ENCODE results near the gene EMC10. TPM values are rescaled to one million over a fixed set of nuclear protein-coding genes. Genes with fewer than 3 reads are reported as not detected.

EMC10 gene
- total and polyA plus RNA-seq, 2 of the 4 experiments (the other 2 are of a cell fraction) = 11.3 to 90.9 TPM

GRCh38 chr19:50475101-50475568 lies 1.2 kb upstream of the EMC10 start:
- CTCF ChIA-PET = no interaction called here
- in situ Hi-C loops (cut with MboI; ENCODE audit: low sequenced_read_pairs) (no loop called here), intact Hi-C loops (cut with micrococcal nuclease) (loop anchor here (5.0 kb wide), 1 partner anchor 108 kb away; the partner anchor contains the start of gene NAPSA)

More at GRCh38 chr19:50475101-50475568, 1.2 kb upstream of the EMC10 start:
- no peak overlapping the region for H3K23ac ChIP-seq (ENCODE audit: low read depth, low read length)
- no peak overlapping the region for H2AFZ ChIP-seq (replicated peaks; ENCODE audit: low read length, poor library complexity)
- H3K56ac ChIP-seq (ENCODE audit: extremely low read depth, insufficient read depth, low read length) = no peak overlapping the region
- H3K36me3 ChIP-seq (ENCODE audit: control insufficient read depth, insufficient read depth, low read length) = peaks cover 12% of the 10 kb centered on the region; the same call in 1 of the 2 replicates
- H3K4me2 ChIP-seq (ENCODE audit: low read depth, low read length) = no peak overlapping the region
- H3K9me1 ChIP-seq (ENCODE audit: insufficient read depth, low read length) = peaks cover 5% of the 10 kb centered on the region; the same call in 1 of the 2 replicates
- peaks cover 16 to 27% of the 10 kb centered on the region in 2 experiments for H3K79me1 ChIP-seq (ENCODE audit: low read depth in 1 of 2, low read length in 2 of 2)
- peaks cover 12% of the 10 kb centered on the region for H4K20me1 ChIP-seq (ENCODE audit: insufficient read depth, low read length)
- H2AK5ac ChIP-seq (ENCODE audit: low read depth, low read length) = no peak overlapping the region
- DNase-seq (no peak), ATAC-seq (ENCODE audit: low read depth) (no peak)
- H2BK5ac ChIP-seq (ENCODE audit: low read depth, low read length, poor library complexity, severe bottlenecking) = no peak overlapping the region
- no peak overlapping the region for H2BK120ac ChIP-seq (ENCODE audit: low read depth, low read length)
- BruUV-seq (replicated peaks) = no TSS peak
- POLR2A ChIA-PET (ENCODE audit: unreplicated experiment) = no interaction called here
- no peak overlapping the region for H3K4ac ChIP-seq (ENCODE audit: low read depth, low read length)
- H3K4me3 ChIP-seq (ENCODE audit: insufficient read depth, low read depth, low read length) = no peak overlapping the region
- no peak for TF ChIP-seq CEBPB (IDR thresholded peaks at IDR 0.05; ENCODE audit: low read depth, low read length)
- TF ChIP-seq MXI1 (IDR thresholded peaks at IDR 0.05; ENCODE audit: borderline replicate concordance, low read depth, low read length) = no peak
- TF ChIP-seq MAFK (IDR thresholded peaks at IDR 0.05; ENCODE audit: low read depth, low read length) = no peak
- no peak for TF ChIP-seq FOS (IDR thresholded peaks at IDR 0.05; ENCODE audit: low read depth, low read length)
- no peak for TF ChIP-seq SMC3 (IDR thresholded peaks at IDR 0.05; ENCODE audit: low read depth, low read length)
- no peak for TF ChIP-seq NFE2L2 (IDR thresholded peaks at IDR 0.05; ENCODE audit: low read depth, low read length)
- TF ChIP-seq POLR2A (IDR thresholded peaks at IDR 0.05; ENCODE audit: low read depth, low read length) = no peak
- TF ChIP-seq, protein P1, sequence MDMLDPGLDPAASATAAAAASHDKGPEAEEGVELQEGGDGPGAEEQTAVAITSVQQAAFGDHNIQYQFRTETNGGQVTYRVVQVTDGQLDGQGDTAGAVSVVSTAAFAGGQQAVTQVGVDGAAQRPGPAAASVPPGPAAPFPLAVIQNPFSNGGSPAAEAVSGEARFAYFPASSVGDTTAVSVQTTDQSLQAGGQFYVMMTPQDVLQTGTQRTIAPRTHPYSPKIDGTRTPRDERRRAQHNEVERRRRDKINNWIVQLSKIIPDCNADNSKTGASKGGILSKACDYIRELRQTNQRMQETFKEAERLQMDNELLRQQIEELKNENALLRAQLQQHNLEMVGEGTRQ (IDR thresholded peaks at IDR 0.05; ENCODE audit: low read depth, low read length) = no peak
- TF ChIP-seq RFX5 (IDR thresholded peaks at IDR 0.05; ENCODE audit: low read depth, low read length) = no peak
- no peak for TF ChIP-seq CHD1 (IDR thresholded peaks at IDR 0.05; ENCODE audit: low read depth, low read length)
- TF ChIP-seq RCOR1 (IDR thresholded peaks at IDR 0.05; ENCODE audit: insufficient replicate concordance, low read length) = no peak
- no peak for TF ChIP-seq RAD21 (IDR thresholded peaks at IDR 0.05; ENCODE audit: low read length)
- TF ChIP-seq MAZ (IDR thresholded peaks at IDR 0.05; ENCODE audit: borderline replicate concordance, low read depth, low read length) = no peak
- TF ChIP-seq BHLHE40 (IDR thresholded peaks at IDR 0.05; ENCODE audit: low read depth, low read length) = no peak
- TF ChIP-seq, protein P2, sequence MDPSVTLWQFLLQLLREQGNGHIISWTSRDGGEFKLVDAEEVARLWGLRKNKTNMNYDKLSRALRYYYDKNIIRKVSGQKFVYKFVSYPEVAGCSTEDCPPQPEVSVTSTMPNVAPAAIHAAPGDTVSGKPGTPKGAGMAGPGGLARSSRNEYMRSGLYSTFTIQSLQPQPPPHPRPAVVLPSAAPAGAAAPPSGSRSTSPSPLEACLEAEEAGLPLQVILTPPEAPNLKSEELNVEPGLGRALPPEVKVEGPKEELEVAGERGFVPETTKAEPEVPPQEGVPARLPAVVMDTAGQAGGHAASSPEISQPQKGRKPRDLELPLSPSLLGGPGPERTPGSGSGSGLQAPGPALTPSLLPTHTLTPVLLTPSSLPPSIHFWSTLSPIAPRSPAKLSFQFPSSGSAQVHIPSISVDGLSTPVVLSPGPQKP (IDR thresholded peaks at IDR 0.05; ENCODE audit: borderline replicate concordance, low read depth, low read length) = no peak
- TF ChIP-seq, protein P3, sequence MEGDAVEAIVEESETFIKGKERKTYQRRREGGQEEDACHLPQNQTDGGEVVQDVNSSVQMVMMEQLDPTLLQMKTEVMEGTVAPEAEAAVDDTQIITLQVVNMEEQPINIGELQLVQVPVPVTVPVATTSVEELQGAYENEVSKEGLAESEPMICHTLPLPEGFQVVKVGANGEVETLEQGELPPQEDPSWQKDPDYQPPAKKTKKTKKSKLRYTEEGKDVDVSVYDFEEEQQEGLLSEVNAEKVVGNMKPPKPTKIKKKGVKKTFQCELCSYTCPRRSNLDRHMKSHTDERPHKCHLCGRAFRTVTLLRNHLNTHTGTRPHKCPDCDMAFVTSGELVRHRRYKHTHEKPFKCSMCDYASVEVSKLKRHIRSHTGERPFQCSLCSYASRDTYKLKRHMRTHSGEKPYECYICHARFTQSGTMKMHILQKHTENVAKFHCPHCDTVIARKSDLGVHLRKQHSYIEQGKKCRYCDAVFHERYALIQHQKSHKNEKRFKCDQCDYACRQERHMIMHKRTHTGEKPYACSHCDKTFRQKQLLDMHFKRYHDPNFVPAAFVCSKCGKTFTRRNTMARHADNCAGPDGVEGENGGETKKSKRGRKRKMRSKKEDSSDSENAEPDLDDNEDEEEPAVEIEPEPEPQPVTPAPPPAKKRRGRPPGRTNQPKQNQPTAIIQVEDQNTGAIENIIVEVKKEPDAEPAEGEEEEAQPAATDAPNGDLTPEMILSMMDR (conservative IDR thresholded peaks at IDR 0.05; ENCODE audit: low read depth, low read length) = no peak
- H3K27me3 ChIP-seq (ENCODE audit: control insufficient read depth, insufficient read depth, low read length) = no peaks in the 10 kb centered on the region
- no peak overlapping the region for H3K14ac ChIP-seq (replicated peaks; ENCODE audit: low read depth, low read length)
- H2BK20ac ChIP-seq (ENCODE audit: low read depth, low read length) = no peak overlapping the region
- H4K5ac ChIP-seq (ENCODE audit: low read depth, low read length) = no peak overlapping the region
- H4K91ac ChIP-seq (ENCODE audit: insufficient read depth, low read depth, low read length) = no peak overlapping the region
- H3K27ac ChIP-seq (ENCODE audit: insufficient read depth, low read length) = no peak overlapping the region
- 0 out of 2 replicates have a peak, but pooled peaks cover 2% of the 10 kb centered on the region for H3K4me1 ChIP-seq (ENCODE audit: control insufficient read depth, insufficient read depth, low read length)
- dilution Hi-C loops (cut with HindIII; ENCODE audit: low sequenced_read_pairs, unreplicated experiment) = no loop called here
- no peak overlapping the region for H3K18ac ChIP-seq (ENCODE audit: low read depth, low read length)
- WGBS, 2 experiments (ENCODE audit: extremely low coverage in 2 of 2, insufficient read length in 1 of 2) = 96% methylated on average over 5 of the region's 12 CpGs; no CpG with 5 or more reads in 1 of the 2 experiments
- no peak overlapping the region for H2BK15ac ChIP-seq (ENCODE audit: low read depth, low read length)
- H4K8ac ChIP-seq (ENCODE audit: low read depth in 2 of 2, low read length in 2 of 2) = no peak overlapping the region; a peak in 1 of 4 replicates
- H3K9me3 ChIP-seq (ENCODE audit: control insufficient read depth, insufficient read depth, low read length) = no peaks in the 10 kb centered on the region
- no peak overlapping the region for H3K9ac ChIP-seq (ENCODE audit: low read depth, low read length)
- H2AK9ac ChIP-seq (replicated peaks; ENCODE audit: low read depth, low read length, poor library complexity) = no peak overlapping the region

Measured in IMR-90 (cell line).